Measurements from ENCODE around the gene NAMPT.

- TF ChIP-seq, protein P1, sequence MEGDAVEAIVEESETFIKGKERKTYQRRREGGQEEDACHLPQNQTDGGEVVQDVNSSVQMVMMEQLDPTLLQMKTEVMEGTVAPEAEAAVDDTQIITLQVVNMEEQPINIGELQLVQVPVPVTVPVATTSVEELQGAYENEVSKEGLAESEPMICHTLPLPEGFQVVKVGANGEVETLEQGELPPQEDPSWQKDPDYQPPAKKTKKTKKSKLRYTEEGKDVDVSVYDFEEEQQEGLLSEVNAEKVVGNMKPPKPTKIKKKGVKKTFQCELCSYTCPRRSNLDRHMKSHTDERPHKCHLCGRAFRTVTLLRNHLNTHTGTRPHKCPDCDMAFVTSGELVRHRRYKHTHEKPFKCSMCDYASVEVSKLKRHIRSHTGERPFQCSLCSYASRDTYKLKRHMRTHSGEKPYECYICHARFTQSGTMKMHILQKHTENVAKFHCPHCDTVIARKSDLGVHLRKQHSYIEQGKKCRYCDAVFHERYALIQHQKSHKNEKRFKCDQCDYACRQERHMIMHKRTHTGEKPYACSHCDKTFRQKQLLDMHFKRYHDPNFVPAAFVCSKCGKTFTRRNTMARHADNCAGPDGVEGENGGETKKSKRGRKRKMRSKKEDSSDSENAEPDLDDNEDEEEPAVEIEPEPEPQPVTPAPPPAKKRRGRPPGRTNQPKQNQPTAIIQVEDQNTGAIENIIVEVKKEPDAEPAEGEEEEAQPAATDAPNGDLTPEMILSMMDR (conservative IDR thresholded peaks at IDR 0.05 in 1 of 2, IDR thresholded peaks at IDR 0.05 in 1 of 2; ENCODE audit: low read depth in 1 of 2, low read length in 2 of 2): no peak
- no peak for TF ChIP-seq EZH2 (IDR thresholded peaks at IDR 0.05; ENCODE audit: low read length, missing control alignments)
Measured at GRCh38 chr7:106247841-106248240, 36.9 kb downstream of the NAMPT start.

All from fibroblast of lung (primary cell).